ENCODE results near the gene CNOT3. TPM values are rescaled to one million over a fixed set of nuclear protein-coding genes. Genes with fewer than 3 reads are reported as not detected.
A peak's percentile ranks its signal among the peaks of the same experiment; 100 is the strongest.

Gene CNOT3
- total RNA-seq, 1 experiment from 2014 or later = 91.2 TPM

GRCh38 chr19:54152878-54153524 lies 15.4 kb downstream of the CNOT3 start:
- Histone ChIP-seq H3K79me2 (ENCODE audit: insufficient read depth, low read length) (no peaks in the 10 kb centered on the region), H2BK5ac (ENCODE audit: insufficient read length, low read length) (no peak overlapping the region), H3K18ac (ENCODE audit: insufficient read length, low read depth, low read length) (no peak overlapping the region), H4K20me1 (ENCODE audit: control insufficient read depth, insufficient read depth, insufficient read length) (no peaks in the 10 kb centered on the region), H2AFZ (ENCODE audit: low read length) (no peak overlapping the region), H3K27ac (ENCODE audit: insufficient read length, low read depth, low read length) (no peak overlapping the region), H3T11ph (ENCODE audit: low read length) (no peak overlapping the region), H3K23ac (ENCODE audit: insufficient read length, low read depth, low read length) (no peak overlapping the region), H3K14ac (ENCODE audit: insufficient read depth, low read length) (no peak overlapping the region), H3K23me2 (ENCODE audit: insufficient read length, low read depth, low read length, poor library complexity, severe bottlenecking) (no peaks in the 10 kb centered on the region), H2BK15ac (ENCODE audit: low read depth, low read length) (no peak overlapping the region), H3K4ac (ENCODE audit: low read depth, low read length) (no peak overlapping the region), H3K9ac (ENCODE audit: extremely low read depth, insufficient read length, low read length) (no peak overlapping the region), H3K9me3 (ENCODE audit: control insufficient read depth, low read depth, low read length) (no peaks in the 10 kb centered on the region), H3K56ac (ENCODE audit: insufficient read length, low read depth, low read length) (no peak overlapping the region), H3K27me3 (ENCODE audit: insufficient read depth, low read length) (no peaks in the 10 kb centered on the region), H2AK5ac (ENCODE audit: insufficient read length, low read length) (no peak overlapping the region), H3K4me2 (ENCODE audit: insufficient read depth, insufficient read length, low read length) (no peak overlapping the region), H4K5ac (ENCODE audit: insufficient read length, low read depth, low read length) (no peak overlapping the region), H3K79me1 (ENCODE audit: insufficient read depth, low read depth, low read length, poor library complexity, severe bottlenecking) (no peaks in the 10 kb centered on the region), H2BK120ac (ENCODE audit: low read depth, low read length, poor library complexity, severe bottlenecking) (no peak overlapping the region), H4K8ac (replicated peaks; ENCODE audit: insufficient read length, low read depth, low read length) (no peak overlapping the region), H4K91ac (ENCODE audit: insufficient read length, low read depth, low read length) (no peak overlapping the region), H2BK20ac (ENCODE audit: low read depth, low read length, poor library complexity, severe bottlenecking) (no peak overlapping the region), H3K4me1 (ENCODE audit: insufficient read depth, low read length) (no peaks in the 10 kb centered on the region), H2BK12ac (ENCODE audit: insufficient read length, low read depth, low read length) (no peak overlapping the region)
- TF ChIP-seq CTCF (conservative IDR thresholded peaks at IDR 0.05) = no peak
- peak overlapping the region in 1 of 3 experiments; percentile 28; a peak in 2 of 7 replicates for H3K27ac Mint-ChIP-seq
- H3K4me3 Mint-ChIP-seq = no peak overlapping the region; a peak in 1 of 5 replicates
- no peak for DNase-seq
- no CpG with 5 or more reads among the region's 25 CpGs for WGBS (ENCODE audit: extremely low coverage, insufficient read length, low lambda C conversion rate)
- H3K9me3 Mint-ChIP-seq = no peaks in the 10 kb centered on the region
- H3K36me3 Mint-ChIP-seq (ENCODE audit: insufficient read depth in 1 of 3, low read depth in 3 of 3) = peaks cover 50 to 85% (median 84%) of the 10 kb centered on the region in 3 experiments
- H3K27me3 Mint-ChIP-seq (ENCODE audit: low read depth) = no peaks in the 10 kb centered on the region; the same call in 1 of the 2 replicates
- H3K4me1 Mint-ChIP-seq = no peaks in the 10 kb centered on the region

Measured in H9 (cell line).